GM12891 (cell line): Measurements from ENCODE around the gene MAP7D3.
A peak's percentile ranks its signal among the peaks of the same experiment; 100 is the strongest.

Experiments used
- DNase-seq: peaks from one replicate; pipeline ENCODE4 v3.0.0; 2011; ENCODE audit warnings: low spot score; ENCODE audit not compliant: insufficient read length
- FAIRE-seq: peaks from 2 replicates; lab custom pipeline; 2011; peaks lifted over from hg19 to GRCh38; lab: Jason Lieb, UNC
- PAX5 ChIP-seq: IDR thresholded peaks from 2 replicates; pipeline ENCODE4 v1.6.1; 2011; ENCODE audit warnings: low read length, moderate library complexity, mild to moderate bottlenecking; ENCODE audit not compliant: insufficient read depth, severe bottlenecking
- POLR2A ChIP-seq: IDR thresholded peaks from 2 replicates; pipeline ENCODE4 v1.6.1; 2011; ENCODE audit warnings: low read depth, low read length, control low read depth
- POLR2AphosphoS5 ChIP-seq: IDR thresholded peaks from 2 replicates; pipeline ENCODE4 v1.6.1; 2011; ENCODE audit warnings: low read depth, low read length, control low read depth
- POU2F2 ChIP-seq: IDR thresholded peaks from 2 replicates; pipeline ENCODE4 v1.6.1; 2011; ENCODE audit warnings: low read depth, mild to moderate bottlenecking, control low read depth, low read length, moderate library complexity
- SPI1 ChIP-seq: IDR thresholded peaks from 2 replicates; pipeline ENCODE4 v1.6.1; 2011; ENCODE audit warnings: low read depth, low read length, control low read depth
- TAF1 ChIP-seq: IDR thresholded peaks from 2 replicates; pipeline ENCODE4 v1.6.1; 2011; ENCODE audit warnings: low read depth, low read length, control low read depth

MAP7D3 gene

DNA sequence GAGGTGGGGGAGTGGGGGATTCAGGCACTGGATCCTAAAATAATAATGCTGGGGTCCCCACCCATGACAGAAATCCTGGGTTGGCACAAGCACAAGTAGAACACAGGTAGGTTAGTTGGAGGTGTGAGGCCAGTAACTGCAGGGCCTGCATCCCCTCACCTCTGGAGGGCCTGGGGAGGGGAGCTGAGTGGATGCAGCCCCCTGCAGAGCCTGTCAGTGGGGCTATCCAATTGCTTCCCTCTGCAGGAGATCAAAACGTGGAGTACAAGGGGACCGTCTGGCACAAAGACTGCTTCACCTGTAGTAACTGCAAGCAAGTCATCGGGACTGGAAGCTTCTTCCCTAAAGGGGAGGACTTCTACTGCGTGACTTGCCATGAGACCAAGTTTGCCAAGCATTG, 43.7 kb downstream of the MAP7D3 start:
- DNase-seq: no peak
- FAIRE-seq: no peak
- TF ChIP-seq POU2F2 (no peak), POLR2AphosphoS5 (no peak), PAX5 (no peak), SPI1 (no peak), POLR2A (no peak), TAF1 (no peak)

DNA sequence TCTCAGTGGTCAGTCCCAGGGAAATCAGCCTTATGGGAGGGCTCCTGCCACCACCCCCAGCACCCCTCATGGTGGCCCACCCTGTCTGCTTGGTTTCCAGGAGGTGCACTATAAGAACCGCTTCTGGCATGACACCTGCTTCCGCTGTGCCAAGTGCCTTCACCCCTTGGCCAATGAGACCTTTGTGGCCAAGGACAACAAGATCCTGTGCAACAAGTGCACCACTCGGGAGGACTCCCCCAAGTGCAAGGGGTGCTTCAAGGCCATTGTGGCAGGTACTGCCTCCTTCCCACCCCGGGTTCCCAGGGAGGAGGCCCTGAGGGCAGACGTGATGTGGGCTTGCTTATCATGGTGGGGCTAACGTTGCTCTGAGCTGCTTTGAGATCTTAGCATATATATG, 44.3 kb downstream of the MAP7D3 start:
- TF ChIP-seq POLR2A: no peak
- FAIRE-seq (no peak), DNase-seq (no peak)

DNA sequence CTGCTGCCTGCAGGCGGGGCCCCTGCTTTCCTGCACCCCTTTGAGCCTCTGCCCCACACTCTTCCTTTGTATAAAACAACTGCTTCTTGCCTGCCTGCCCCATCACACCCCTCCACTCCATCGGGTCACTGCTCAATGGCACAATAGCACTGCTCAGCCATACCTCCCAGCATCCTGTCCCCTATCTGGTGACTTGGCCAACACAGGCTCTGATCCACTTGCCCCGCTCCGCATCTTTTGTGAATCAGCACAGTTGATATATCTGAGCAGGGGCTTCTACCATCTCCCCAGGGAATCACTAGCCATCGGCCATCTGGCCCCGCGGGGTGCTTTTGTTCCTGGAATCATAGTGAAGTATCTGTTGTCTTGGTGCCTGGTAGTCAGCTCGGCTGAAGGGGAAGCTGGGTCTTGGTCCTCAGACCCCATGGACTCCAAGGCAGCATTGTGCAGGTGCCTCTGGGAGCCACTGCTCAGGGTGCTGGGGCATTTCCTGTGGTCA, 45.3 kb downstream of the MAP7D3 start:
- TF ChIP-seq POU2F2: no peak
- TF ChIP-seq SPI1: no peak
- no peak for TF ChIP-seq POLR2AphosphoS5
- TF ChIP-seq TAF1: no peak
- TF ChIP-seq PAX5: no peak
- no peak for TF ChIP-seq POLR2A
- FAIRE-seq: no peak
- no peak for DNase-seq

DNA sequence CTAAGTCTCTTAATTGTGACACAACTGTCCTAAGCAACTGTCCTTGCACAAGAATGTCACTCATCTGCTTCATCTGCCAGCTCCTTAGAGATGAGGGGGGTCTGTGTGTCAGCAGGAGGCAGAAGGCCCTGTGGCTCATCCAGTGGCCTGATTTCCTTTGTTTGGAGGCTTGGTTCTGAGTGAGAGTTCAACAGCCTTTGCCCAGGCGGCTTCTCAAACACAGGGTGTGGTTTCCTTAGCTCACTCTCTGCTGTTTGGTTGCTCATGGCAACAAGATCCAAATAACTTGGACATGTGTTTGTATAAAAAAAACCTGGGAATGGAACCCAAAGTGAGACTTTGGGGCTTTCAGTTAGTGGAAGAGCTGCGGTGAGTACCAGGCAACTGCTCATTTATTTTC, 46.6 kb downstream of the MAP7D3 start:
- DNase-seq (no peak), FAIRE-seq (no peak)
- no peak for TF ChIP-seq PAX5

DNA sequence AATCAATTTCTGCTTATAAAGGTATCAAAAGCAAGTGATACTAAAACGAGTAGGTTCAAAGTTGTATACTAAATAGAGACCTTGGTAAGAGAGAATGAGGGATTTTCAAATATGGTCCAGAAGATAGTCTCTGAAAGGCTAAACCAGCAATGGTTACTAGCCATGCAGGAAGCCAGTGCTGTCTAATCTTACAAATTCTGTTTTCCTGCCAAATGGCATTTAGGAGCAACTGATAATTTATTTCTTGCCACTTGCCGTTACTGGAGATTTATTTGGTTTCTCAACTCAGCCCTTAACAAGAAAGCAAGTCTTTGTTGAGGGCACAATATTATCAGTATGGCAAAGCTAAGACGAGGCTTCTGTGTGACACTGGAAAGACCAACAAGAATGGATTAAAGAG, 47.2 kb downstream of the MAP7D3 start:
- no peak for TF ChIP-seq PAX5
- no peak for TF ChIP-seq SPI1
- TF ChIP-seq POU2F2: no peak
- DNase-seq (no peak), FAIRE-seq (no peak)

DNA sequence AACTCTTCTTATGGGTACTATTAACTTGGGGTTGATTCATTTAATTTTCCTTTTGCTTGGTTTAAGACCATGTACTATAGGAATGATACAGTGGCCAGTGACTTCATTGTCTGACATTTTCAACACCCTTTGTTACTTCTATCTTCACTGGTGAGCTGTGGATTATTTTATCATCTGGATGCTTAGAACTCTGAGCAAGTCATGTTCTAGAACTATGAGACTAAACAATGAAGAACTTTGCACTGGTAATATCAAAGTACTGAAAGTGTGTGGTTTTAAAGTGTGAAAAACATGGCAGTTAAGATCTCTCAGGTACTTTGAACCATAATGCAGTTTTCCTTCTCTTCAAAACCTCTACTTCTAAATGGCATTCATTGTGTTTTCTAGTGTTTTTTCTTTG, 47.8 kb downstream of the MAP7D3 start:
- FAIRE-seq (peak; percentile 13), DNase-seq (no peak)
- no peak for TF ChIP-seq POU2F2
- no peak for TF ChIP-seq PAX5
- TF ChIP-seq TAF1: no peak
- no peak for TF ChIP-seq POLR2AphosphoS5
- no peak for TF ChIP-seq POLR2A
- TF ChIP-seq SPI1: no peak

DNA sequence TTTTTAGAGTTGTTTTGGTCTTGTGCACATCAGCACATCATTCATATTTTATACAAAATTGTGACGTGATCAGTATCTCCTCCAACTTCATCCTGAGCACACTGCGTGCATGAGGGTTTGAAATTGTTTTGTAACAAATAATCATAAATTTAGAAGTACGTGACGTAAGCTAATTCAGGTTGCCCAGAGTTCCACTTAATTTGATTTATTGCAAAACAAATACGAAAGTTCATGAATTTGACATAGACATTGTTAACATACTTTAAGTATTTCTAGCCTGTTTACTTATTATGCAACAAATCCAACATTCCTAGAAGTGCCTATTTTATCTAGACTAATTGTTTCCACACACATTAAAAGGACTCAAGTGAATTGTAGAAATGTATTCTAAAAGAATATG, 48.3 kb downstream of the MAP7D3 start:
- FAIRE-seq (no peak), DNase-seq (no peak)
- TF ChIP-seq POLR2A: no peak
- TF ChIP-seq TAF1: no peak
- TF ChIP-seq PAX5: no peak
- no peak for TF ChIP-seq POLR2AphosphoS5
- TF ChIP-seq SPI1: no peak
- no peak for TF ChIP-seq POU2F2

DNA sequence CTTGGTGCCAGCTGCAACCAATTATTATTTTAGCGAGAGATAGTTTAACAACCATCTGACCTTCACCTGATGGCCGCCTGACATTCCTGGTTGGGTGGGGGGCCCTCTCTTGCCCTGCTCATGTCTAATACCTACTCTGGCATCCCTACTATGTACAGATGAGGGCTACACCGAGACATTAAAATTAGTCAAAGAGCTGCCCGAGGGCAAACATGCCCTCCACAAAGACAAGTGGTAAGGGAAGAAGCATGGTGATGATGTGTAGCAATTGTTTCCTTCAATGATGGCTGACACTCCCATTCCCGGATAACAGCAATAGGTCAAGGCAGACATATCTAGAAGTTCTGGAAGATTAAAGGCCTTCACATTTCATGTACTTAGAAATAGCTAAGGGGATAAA, 49.6 kb downstream of the MAP7D3 start:
- FAIRE-seq: no peak
- TF ChIP-seq POLR2AphosphoS5 (no peak), POU2F2 (no peak), PAX5 (no peak), POLR2A (no peak), SPI1 (no peak), TAF1 (no peak)
- DNase-seq: no peak

DNA sequence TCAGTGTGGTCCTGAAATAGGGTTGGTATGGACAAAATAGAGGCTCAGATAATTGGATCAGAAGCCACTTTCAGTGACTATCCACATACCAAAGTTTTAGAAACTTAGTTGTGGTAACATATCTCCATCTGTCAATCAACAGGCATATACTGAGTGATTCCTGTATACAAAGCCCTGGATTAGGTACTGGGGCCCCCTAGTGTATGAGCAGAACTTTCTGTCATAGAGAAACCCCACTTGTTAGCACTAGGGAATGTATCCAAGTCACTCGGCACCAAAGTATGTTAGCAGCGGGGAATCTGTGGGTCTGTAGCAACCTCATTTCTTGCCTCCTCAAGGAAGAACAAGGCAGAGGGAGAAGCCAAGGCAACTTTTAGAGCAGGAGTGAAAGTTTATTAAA, 50.7 kb downstream of the MAP7D3 start:
- DNase-seq (no peak), FAIRE-seq (no peak)
- TF ChIP-seq POLR2AphosphoS5: no peak
- no peak for TF ChIP-seq POLR2A
- TF ChIP-seq POU2F2: no peak
- no peak for TF ChIP-seq PAX5
- TF ChIP-seq TAF1: no peak
- TF ChIP-seq SPI1: no peak

DNA sequence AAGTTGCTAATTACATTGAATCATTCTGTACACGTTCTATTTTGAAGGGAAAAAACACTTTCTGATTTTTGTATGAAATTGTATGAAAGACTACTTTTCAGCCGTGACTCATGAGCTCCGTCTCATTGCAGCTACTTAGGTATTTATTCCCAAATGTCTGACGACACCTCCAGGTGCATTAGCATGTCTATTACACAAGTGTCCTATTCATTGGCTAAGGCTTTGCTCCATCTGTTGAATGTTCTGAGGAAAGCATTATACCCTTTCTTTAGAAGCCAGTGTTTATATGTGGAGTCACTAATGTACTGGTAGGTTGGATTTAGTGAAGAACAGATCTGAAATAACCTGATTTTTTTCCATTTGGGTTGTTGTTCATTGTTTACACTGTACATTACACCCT, 51.8 kb downstream of the MAP7D3 start:
- TF ChIP-seq SPI1: no peak
- no peak for TF ChIP-seq PAX5
- TF ChIP-seq POLR2A: no peak
- no peak for TF ChIP-seq POU2F2
- TF ChIP-seq POLR2AphosphoS5: no peak
- no peak for TF ChIP-seq TAF1
- FAIRE-seq (no peak), DNase-seq (no peak)
